ENCODE results near the gene BPIFB4. TPM values are rescaled to one million over a fixed set of nuclear protein-coding genes. Genes with fewer than 3 reads are reported as not detected.

Gene BPIFB4
- total and polyA plus RNA-seq, 2 donors (not counting 1 experiment from before 2014, with no cell fraction given): not detected

- Mint-ChIP-seq H3K4me1 (no peaks in the 10 kb centered on the region), H3K27ac (no peak overlapping the region), H3K27me3 (peaks cover 7% of the 10 kb centered on the region), H3K9me3 (ENCODE audit: insufficient read depth) (no peaks in the 10 kb centered on the region), H3K4me3 (no peak overlapping the region)
- no peaks in the 10 kb centered on the region for H3K79me2 ChIP-seq (ENCODE audit: control insufficient read depth, insufficient read depth, low read length)
- H3K9me3 ChIP-seq (ENCODE audit: control extremely low read depth in 1 of 3, control insufficient read depth in 2 of 3, insufficient read depth in 1 of 3, low read length in 2 of 3): no peaks in the 10 kb centered on the region
- CTCF ChIA-PET: no interaction called here
- DNase-seq (no peak), ATAC-seq (ENCODE audit: low read depth) (no peak)
- POLR2A ChIA-PET: no interaction called here
- 75% methylated on average over 16 of the region's 19 CpGs for WGBS (ENCODE audit: insufficient coverage)
- TF ChIP-seq EZH2 (IDR thresholded peaks at IDR 0.05; ENCODE audit: borderline replicate concordance, insufficient read depth, low read depth, low read length, poor library complexity, severe bottlenecking): no peak
- no peak for TF ChIP-seq CTCF (IDR thresholded peaks at IDR 0.05)
- H3K9ac ChIP-seq (ENCODE audit: low read length): no peak overlapping the region
- no peaks in the 10 kb centered on the region for H3K4me1 ChIP-seq (ENCODE audit: control insufficient read depth in 2 of 2, insufficient read depth in 2 of 2, low read length in 2 of 2)
- no peak overlapping the region for H3K4me2 ChIP-seq (replicated peaks; ENCODE audit: low read depth, low read length, poor library complexity, severe bottlenecking)
- no peak overlapping the region for H3K4me3 ChIP-seq (ENCODE audit: control extremely low read depth in 1 of 5, extremely low read depth in 1 of 5, insufficient read depth in 1 of 5, low read depth in 2 of 5, low read length in 4 of 5)
- no peak overlapping the region for H2AFZ ChIP-seq (ENCODE audit: insufficient read depth, low read depth, low read length, poor library complexity, severe bottlenecking)
- H3K27ac ChIP-seq (ENCODE audit: low read length in 2 of 2): no peak overlapping the region
- H3K36me3 ChIP-seq (replicated peaks in 1 of 2; ENCODE audit: control extremely low read depth in 1 of 2, control insufficient read depth in 1 of 2, extremely low read depth in 1 of 2, insufficient read depth in 2 of 2, low read length in 1 of 2): no peaks in the 10 kb centered on the region
- no peaks in the 10 kb centered on the region for H4K20me1 ChIP-seq (ENCODE audit: control insufficient read depth, insufficient read depth, low read length, poor library complexity, severe bottlenecking)
- intact Hi-C loops (cut with micrococcal nuclease): no loop called here
- H3K27me3 ChIP-seq (replicated peaks in 1 of 4; ENCODE audit: control extremely low read depth in 1 of 4, control insufficient read depth in 3 of 4, insufficient read depth in 4 of 4, low read length in 3 of 4): no peaks in the 10 kb centered on the region
Measured at GRCh38 chr20:33070111-33071053, 9.1 kb upstream of the BPIFB4 start.

GRCh38 chr20:33071198-33071597 lies 8.2 kb upstream of the BPIFB4 start:
- Histone ChIP-seq H3K36me3 (replicated peaks in 1 of 2; ENCODE audit: control extremely low read depth in 1 of 2, control insufficient read depth in 1 of 2, extremely low read depth in 1 of 2, insufficient read depth in 2 of 2, low read length in 1 of 2) (no peaks in the 10 kb centered on the region), H3K9ac (ENCODE audit: low read length) (no peak overlapping the region), H4K20me1 (ENCODE audit: control insufficient read depth, insufficient read depth, low read length, poor library complexity, severe bottlenecking) (no peaks in the 10 kb centered on the region), H3K9me3 (ENCODE audit: control extremely low read depth in 1 of 3, control insufficient read depth in 2 of 3, insufficient read depth in 1 of 3, low read length in 2 of 3) (no peaks in the 10 kb centered on the region), H3K27ac (ENCODE audit: low read length in 2 of 2) (no peak overlapping the region), H3K27me3 (replicated peaks in 1 of 4; ENCODE audit: control extremely low read depth in 1 of 4, control insufficient read depth in 3 of 4, insufficient read depth in 4 of 4, low read length in 3 of 4) (no peaks in the 10 kb centered on the region), H3K4me2 (replicated peaks; ENCODE audit: low read depth, low read length, poor library complexity, severe bottlenecking) (no peak overlapping the region), H3K79me2 (ENCODE audit: control insufficient read depth, insufficient read depth, low read length) (no peaks in the 10 kb centered on the region), H3K4me3 (ENCODE audit: control extremely low read depth in 1 of 5, extremely low read depth in 1 of 5, insufficient read depth in 1 of 5, low read depth in 2 of 5, low read length in 4 of 5) (no peak overlapping the region), H3K4me1 (ENCODE audit: control insufficient read depth in 2 of 2, insufficient read depth in 2 of 2, low read length in 2 of 2) (no peaks in the 10 kb centered on the region), H2AFZ (ENCODE audit: insufficient read depth, low read depth, low read length, poor library complexity, severe bottlenecking) (no peak overlapping the region)
- TF ChIP-seq EZH2 (IDR thresholded peaks at IDR 0.05; ENCODE audit: borderline replicate concordance, insufficient read depth, low read depth, low read length, poor library complexity, severe bottlenecking) (no peak), CTCF (IDR thresholded peaks at IDR 0.05) (no peak)
- intact Hi-C loops (cut with micrococcal nuclease): no loop called here
- ChIA-PET POLR2A (no interaction called here), CTCF (interaction anchor here (3.5 kb wide), 1 partner anchor 169 kb away, joined by 11 read pairs; no protein-coding TSS in a partner anchor)
- no peaks in the 10 kb centered on the region for H3K9me3 Mint-ChIP-seq (ENCODE audit: insufficient read depth)
- DNase-seq (no peak), ATAC-seq (ENCODE audit: low read depth) (no peak)
- WGBS (ENCODE audit: insufficient coverage): 100% methylated on average over 1 of the region's 5 CpGs
- no peaks in the 10 kb centered on the region for H3K4me1 Mint-ChIP-seq
- peaks cover 7% of the 10 kb centered on the region for H3K27me3 Mint-ChIP-seq
- H3K4me3 Mint-ChIP-seq: no peak overlapping the region
- no peak overlapping the region for H3K27ac Mint-ChIP-seq
